HepG2 (cell line): ENCODE data around the gene XAF1. TPM values are rescaled to one million over a fixed set of nuclear protein-coding genes. Genes with fewer than 3 reads are reported as not detected.
A peak's percentile ranks its signal among the peaks of the same experiment; 100 is the strongest.

Source experiments
- BATF2 ChIP-seq: sonication (generic); formaldehyde crosslinking; IDR thresholded peaks from 2 replicates; pipeline ENCODE4 v1.8.0; 2022; ENCODE audit warnings: mild to moderate bottlenecking, missing genetic modification reagents, moderate library complexity
- CEBPG ChIP-seq: IDR thresholded peaks from 2 replicates; pipeline ENCODE4 v1.6.1; 2016
- DNMT3B ChIP-seq: conservative IDR thresholded peaks from 2 replicates; pipeline ENCODE4 v1.6.1; 2016; ENCODE audit warnings: missing biosample characterization, control low read depth
- EEA1 ChIP-seq: sonication (generic); formaldehyde crosslinking; IDR thresholded peaks from 2 replicates; pipeline ENCODE4 v1.5.1; 2020; ENCODE audit warnings: mild to moderate bottlenecking, missing genetic modification reagents, borderline replicate concordance
- ELF1 ChIP-seq: sonication (generic); formaldehyde crosslinking; IDR thresholded peaks from 2 replicates; pipeline ENCODE4 v1.4.0; 2020; ENCODE audit warnings: missing genetic modification reagents
- ELF3 ChIP-seq: IDR thresholded peaks from 2 replicates; pipeline ENCODE4 v1.6.1; 2016; ENCODE audit warnings: missing genetic modification reagents, missing compliant biosample characterization
- FOXM1 ChIP-seq: sonication (generic); formaldehyde crosslinking; IDR thresholded peaks from 2 replicates; pipeline ENCODE4 v1.5.0; 2020; ENCODE audit warnings: missing genetic modification reagents
- FOXO1 ChIP-seq: sonication (generic); formaldehyde crosslinking; IDR thresholded peaks from 2 replicates; pipeline ENCODE4 v1.4.0; 2020; ENCODE audit warnings: missing genetic modification reagents
- GFI1 ChIP-seq: sonication (generic); formaldehyde crosslinking; IDR thresholded peaks from 2 replicates; pipeline ENCODE4 v1.5.0; 2020; ENCODE audit warnings: missing genetic modification reagents, mild to moderate bottlenecking, borderline replicate concordance
- GMEB2 ChIP-seq: IDR thresholded peaks from 2 replicates; pipeline ENCODE4 v1.6.1; 2016; ENCODE audit warnings: missing biosample characterization, missing genetic modification reagents, low read depth
- MEIS2 ChIP-seq: sonication (generic); formaldehyde crosslinking; IDR thresholded peaks from 2 replicates; pipeline ENCODE4 v1.9.0; 2021; ENCODE audit warnings: mild to moderate bottlenecking, missing genetic modification reagents
- MTF2 ChIP-seq: sonication (generic); formaldehyde crosslinking; IDR thresholded peaks from 2 replicates; pipeline ENCODE4 v1.5.0; 2020; ENCODE audit warnings: missing genetic modification reagents, borderline replicate concordance
- MXD4 ChIP-seq: IDR thresholded peaks from 2 replicates; pipeline ENCODE4 v1.6.1; 2016; ENCODE audit warnings: mild to moderate bottlenecking, missing biosample characterization, missing genetic modification reagents
- NR0B2 ChIP-seq: sonication (generic); formaldehyde crosslinking; IDR thresholded peaks from 2 replicates; pipeline ENCODE4 v1.4.0; 2020; ENCODE audit warnings: mild to moderate bottlenecking, missing genetic modification reagents
- NR2C2 ChIP-seq: sonication (generic); formaldehyde crosslinking; IDR thresholded peaks from 2 replicates; pipeline ENCODE4 v1.4.0; 2020; ENCODE audit warnings: missing genetic modification reagents, mild to moderate bottlenecking, moderate library complexity, borderline replicate concordance
- PCBP2 ChIP-seq: fragments of 200-400 bp; formaldehyde crosslinking; optimal IDR thresholded peaks from 2 replicates; pipeline ENCODE3; 2018; ENCODE audit warnings: low read length, low read depth; ENCODE audit not compliant: poor library complexity, severe bottlenecking
- SRSF4 ChIP-seq: fragments of 200-400 bp; formaldehyde crosslinking; IDR thresholded peaks from one replicate; pipeline ENCODE4 v1.6.1; 2018; ENCODE audit warnings: mild to moderate bottlenecking, low read depth, low read length, moderate library complexity; ENCODE audit not compliant: poor library complexity, severe bottlenecking
- SYNCRIP ChIP-seq: fragments of 200-400 bp; formaldehyde crosslinking; IDR thresholded peaks from 2 replicates; pipeline ENCODE4 v1.6.1; 2018; ENCODE audit warnings: mild to moderate bottlenecking, low read depth, low read length; ENCODE audit not compliant: insufficient read depth
- TP53 ChIP-seq: sonication (generic); formaldehyde crosslinking; conservative IDR thresholded peaks from 2 replicates; pipeline ENCODE4 v1.4.0; 2020; ENCODE audit warnings: missing genetic modification reagents
- ZBTB4 ChIP-seq: sonication (generic); formaldehyde crosslinking; IDR thresholded peaks from 2 replicates; pipeline ENCODE4 v1.4.0; 2020; ENCODE audit warnings: missing genetic modification reagents, mild to moderate bottlenecking, borderline replicate concordance
- ZFAT ChIP-seq: sonication (generic); formaldehyde crosslinking; conservative IDR thresholded peaks from 2 replicates; pipeline ENCODE4 v1.8.1; 2023; ENCODE audit warnings: missing genetic modification reagents, inconsistent platforms
- ZFP62 ChIP-seq: sonication (generic); formaldehyde crosslinking; IDR thresholded peaks from 2 replicates; pipeline ENCODE4 v1.4.0; 2020; ENCODE audit warnings: missing genetic modification reagents
- ZNF124 ChIP-seq: sonication (generic); formaldehyde crosslinking; IDR thresholded peaks from 2 replicates; pipeline ENCODE4 v1.4.0; 2020; ENCODE audit warnings: missing genetic modification reagents
- ZNF496 ChIP-seq: sonication (generic); formaldehyde crosslinking; IDR thresholded peaks from 2 replicates; pipeline ENCODE4 v1.8.1; 2023; ENCODE audit warnings: mild to moderate bottlenecking, moderate library complexity, missing genetic modification reagents; ENCODE audit not compliant: insufficient replicate concordance
- ZNF607 ChIP-seq: sonication (generic); formaldehyde crosslinking; IDR thresholded peaks from 2 replicates; pipeline ENCODE4 v1.5.1; 2020; ENCODE audit warnings: missing genetic modification reagents, mild to moderate bottlenecking, borderline replicate concordance
- ZNF749 ChIP-seq: sonication (generic); formaldehyde crosslinking; IDR thresholded peaks from 2 replicates; pipeline ENCODE4 v1.8.0; 2022; ENCODE audit warnings: mild to moderate bottlenecking, missing genetic modification reagents, moderate library complexity, borderline replicate concordance
- ZNF775 ChIP-seq: sonication (generic); formaldehyde crosslinking; IDR thresholded peaks from 2 replicates; pipeline ENCODE4 v1.4.0; 2020; ENCODE audit warnings: missing genetic modification reagents, mild to moderate bottlenecking, moderate library complexity, borderline replicate concordance
- polyA plus RNA-seq, 8 experiments: library from polyadenylated mRNA; depleted of rRNA in 3 of 8; stranded (reverse) in 7 of 8; unstranded in 1 of 8; fragments of >200 nt; fragmentation: Illumina TruSeq in 4 of 8; extraction: Trizol in 4 of 8; gene quantifications; 2 replicates each; pipeline versions ENCODE4 v1.2.1 to v1.2.3, GENCODE V29; 2011 to 2016; ENCODE audit warnings: low read depth in 4 of 8, missing spikeins in 1 of 8, mixed read lengths in 1 of 8; ENCODE audit not compliant: insufficient read depth in 1 of 8
- total RNA-seq, 5 experiments: library from RNA; depleted of rRNA; stranded (reverse); fragments of >200 nt; fragmentation: Illumina TruSeq; extraction: Trizol; gene quantifications; 2 replicates each; pipeline ENCODE4 v1.2.3, GENCODE V29; 2016; ENCODE audit warnings: low read depth in 1 of 5

The XAF1 gene
- total and polyA plus RNA-seq, 2 of the 13 experiments (the other 11 are each of a cell fraction or from before 2014, with no cell fraction given), result 1.2 to 2.4 TPM

- TF ChIP-seq FOXM1 (CRISPR knock-in tag) (no peak), MXD4 (CRISPR knock-in tag) (no peak), ZFP62 (CRISPR knock-in tag) (no peak), ZNF775 (CRISPR knock-in tag) (no peak), GFI1 (CRISPR knock-in tag) (no peak), SYNCRIP (no peak), GMEB2 (no peak), BATF2 (CRISPR knock-in tag) (no peak), FOXO1 (CRISPR knock-in tag) (peak; percentile 78), EEA1 (CRISPR knock-in tag) (no peak), DNMT3B (CRISPR knock-in tag) (no peak), PCBP2 (no peak), MEIS2 (CRISPR knock-in tag) (peak; percentile 49; the same call in 1 of the 2 replicates), SRSF4 (no peak), ZNF749 (CRISPR knock-in tag) (no peak), ELF3 (0 out of 2 replicates have a peak, but pooled peaks have one; percentile 39), NR0B2 (CRISPR knock-in tag) (0 out of 2 replicates have a peak, but pooled peaks have one; percentile 41), NR2C2 (CRISPR knock-in tag) (no peak), ZNF496 (no peak), ZFAT (no peak), ZNF607 (CRISPR knock-in tag) (0 out of 2 replicates have a peak, but pooled peaks have one; percentile 22), ELF1 (CRISPR knock-in tag) (no peak), CEBPG (CRISPR knock-in tag) (peak; percentile 14; the same call in 1 of the 2 replicates), ZBTB4 (CRISPR knock-in tag) (no peak), ZNF124 (CRISPR knock-in tag) (no peak), TP53 (CRISPR knock-in tag) (0 out of 2 replicates have a peak, but pooled peaks have one; percentile 46), MTF2 (0 out of 2 replicates have a peak, but pooled peaks have one; percentile 21)
Observed at GRCh38 chr17:6711681-6712057, 44.2 kb upstream of the XAF1 start (continued).
